ENCODE results near the gene KCNQ4.
A peak's percentile ranks its signal among the peaks of the same experiment; 100 is the strongest.

The KCNQ4 gene

DNA sequence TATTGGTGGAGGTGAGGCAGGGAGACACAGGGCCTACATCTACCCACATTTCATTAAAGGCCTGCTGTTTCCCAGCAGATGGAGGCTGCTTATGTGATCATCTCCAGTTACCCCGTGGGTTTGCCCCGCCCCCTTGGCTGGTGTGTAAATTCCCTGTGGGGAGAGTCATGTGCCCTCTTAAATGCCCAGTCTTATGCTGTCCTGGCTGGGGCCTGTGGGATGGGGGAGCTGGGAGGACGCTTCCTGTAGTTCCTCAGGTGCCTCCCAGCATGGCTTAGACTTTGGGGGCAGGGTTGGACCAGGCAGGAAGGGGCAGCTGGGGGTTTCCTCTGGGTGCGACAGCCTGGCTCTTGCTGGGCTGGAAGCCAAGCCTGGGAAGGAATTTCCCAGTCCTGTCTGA is 94.1 kb downstream of the KCNQ4 start:
- Histone ChIP-seq H3K9me3 (no peaks in the 10 kb centered on the region), H3K27me3 (no peaks in the 10 kb centered on the region), H3K4me3 (ENCODE audit: low read depth, low read length) (no peak overlapping the region), H3K36me3 (no peaks in the 10 kb centered on the region), H3K4me1 (no peaks in the 10 kb centered on the region)
- TF ChIP-seq, protein P1, sequence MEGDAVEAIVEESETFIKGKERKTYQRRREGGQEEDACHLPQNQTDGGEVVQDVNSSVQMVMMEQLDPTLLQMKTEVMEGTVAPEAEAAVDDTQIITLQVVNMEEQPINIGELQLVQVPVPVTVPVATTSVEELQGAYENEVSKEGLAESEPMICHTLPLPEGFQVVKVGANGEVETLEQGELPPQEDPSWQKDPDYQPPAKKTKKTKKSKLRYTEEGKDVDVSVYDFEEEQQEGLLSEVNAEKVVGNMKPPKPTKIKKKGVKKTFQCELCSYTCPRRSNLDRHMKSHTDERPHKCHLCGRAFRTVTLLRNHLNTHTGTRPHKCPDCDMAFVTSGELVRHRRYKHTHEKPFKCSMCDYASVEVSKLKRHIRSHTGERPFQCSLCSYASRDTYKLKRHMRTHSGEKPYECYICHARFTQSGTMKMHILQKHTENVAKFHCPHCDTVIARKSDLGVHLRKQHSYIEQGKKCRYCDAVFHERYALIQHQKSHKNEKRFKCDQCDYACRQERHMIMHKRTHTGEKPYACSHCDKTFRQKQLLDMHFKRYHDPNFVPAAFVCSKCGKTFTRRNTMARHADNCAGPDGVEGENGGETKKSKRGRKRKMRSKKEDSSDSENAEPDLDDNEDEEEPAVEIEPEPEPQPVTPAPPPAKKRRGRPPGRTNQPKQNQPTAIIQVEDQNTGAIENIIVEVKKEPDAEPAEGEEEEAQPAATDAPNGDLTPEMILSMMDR (IDR thresholded peaks at IDR 0.05; ENCODE audit: low read depth, low read length), result no peak
- peak; percentile 19 for DNase-seq

DNA sequence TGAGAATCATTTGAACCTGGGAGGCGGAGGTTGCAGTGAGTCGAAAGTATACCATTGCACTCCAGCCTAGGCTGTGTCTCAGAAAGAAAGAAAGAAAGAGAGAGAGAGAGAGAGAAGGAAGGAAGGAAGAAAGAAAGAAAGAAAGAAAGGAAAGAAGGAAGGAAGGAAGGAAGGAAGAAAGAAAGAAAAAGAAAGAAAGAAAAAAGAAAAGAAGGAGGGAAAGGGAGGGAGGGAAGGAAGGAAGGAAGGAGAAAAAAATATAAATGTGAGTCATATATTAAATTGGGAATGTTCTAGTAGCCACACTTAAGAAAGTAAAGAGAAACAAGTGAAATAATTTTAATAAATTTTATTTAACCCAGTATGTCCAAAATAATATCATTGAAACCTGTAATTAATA is 95.3 kb downstream of the KCNQ4 start:
- H3K4me1 ChIP-seq, result no peaks in the 10 kb centered on the region
- no peak for DNase-seq
- H3K36me3 ChIP-seq, result no peaks in the 10 kb centered on the region
- no peaks in the 10 kb centered on the region for H3K27me3 ChIP-seq
- H3K4me3 ChIP-seq (ENCODE audit: low read depth, low read length), result no peak overlapping the region
- TF ChIP-seq, protein P1 (IDR thresholded peaks at IDR 0.05; ENCODE audit: low read depth, low read length), result no peak
- no peaks in the 10 kb centered on the region for H3K9me3 ChIP-seq

DNA sequence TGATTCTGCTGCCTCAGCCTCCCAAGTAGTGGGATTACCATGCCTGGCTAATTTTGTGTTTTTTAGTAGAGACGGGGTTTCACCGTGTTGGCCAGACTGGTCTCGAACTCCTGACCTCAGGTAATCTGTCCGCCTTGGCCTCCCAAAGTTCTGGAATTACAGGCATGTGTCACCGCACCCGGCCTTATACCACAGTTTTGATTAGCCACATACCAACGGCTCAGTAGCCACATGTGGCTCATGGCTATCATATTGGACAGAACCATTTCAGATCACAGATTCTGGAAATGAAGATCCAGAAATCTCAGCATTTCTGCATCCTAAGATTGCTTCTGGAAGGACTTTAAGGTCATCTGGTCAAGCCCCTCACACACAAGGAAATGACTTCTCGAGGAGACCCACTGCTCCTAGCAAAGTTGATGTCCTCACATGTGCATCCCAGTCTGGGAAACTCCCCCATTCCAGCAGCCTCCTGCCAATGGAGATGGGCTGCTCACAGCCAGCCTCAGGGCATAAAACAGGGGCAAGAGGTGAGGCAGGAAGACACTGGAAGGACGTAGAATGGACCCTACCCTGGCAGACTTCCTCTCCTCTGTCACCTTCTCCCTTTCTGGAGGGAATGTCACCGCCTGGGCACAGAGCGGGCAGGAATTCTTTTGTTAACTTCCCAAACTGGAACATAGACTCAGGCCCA is 96.0 kb downstream of the KCNQ4 start:
- no peaks in the 10 kb centered on the region for H3K9me3 ChIP-seq
- no peak for DNase-seq
- TF ChIP-seq, protein P1 (IDR thresholded peaks at IDR 0.05; ENCODE audit: low read depth, low read length), result no peak
- H3K27me3 ChIP-seq, result no peaks in the 10 kb centered on the region
- no peak overlapping the region for H3K4me3 ChIP-seq (ENCODE audit: low read depth, low read length)
- H3K4me1 ChIP-seq, result no peaks in the 10 kb centered on the region
- no peaks in the 10 kb centered on the region for H3K36me3 ChIP-seq

DNA sequence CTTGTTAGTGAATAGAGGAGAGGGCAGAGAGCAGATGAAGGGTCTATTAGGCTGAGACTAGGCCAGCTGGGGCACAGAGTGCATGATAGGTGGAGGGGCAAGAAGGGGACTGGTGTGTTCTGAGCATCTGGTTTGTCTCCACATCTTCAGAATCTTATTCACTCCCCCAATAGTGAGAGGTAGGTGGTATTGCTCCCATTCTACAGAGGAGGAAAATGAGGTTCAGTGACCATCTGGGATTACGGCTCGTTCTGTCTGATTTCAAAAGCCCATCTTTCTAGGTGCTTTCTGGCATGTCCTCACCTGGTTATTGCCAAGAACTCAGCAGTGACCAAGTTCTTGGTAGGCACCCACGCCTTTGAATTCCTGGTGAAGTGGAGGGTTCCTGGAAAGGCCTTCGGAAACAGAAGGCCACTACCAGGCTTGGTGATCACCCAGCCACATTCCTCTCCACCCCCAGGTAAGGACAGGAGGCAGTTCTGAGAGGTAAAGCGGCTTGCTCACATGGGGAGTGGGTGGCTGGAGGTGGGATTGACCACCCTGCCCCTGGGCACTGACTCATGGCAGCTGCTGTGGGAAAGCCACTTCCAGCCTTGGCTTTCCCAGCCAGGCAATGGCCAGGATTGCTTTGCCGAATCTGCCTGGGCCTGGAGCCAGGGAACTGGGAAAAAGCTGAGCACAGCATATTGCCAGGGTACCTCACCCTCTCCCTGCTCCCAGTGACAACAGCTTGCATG is 97.4 kb downstream of the KCNQ4 start:
- TF ChIP-seq, protein P1 (IDR thresholded peaks at IDR 0.05; ENCODE audit: low read depth, low read length), result no peak
- no peaks in the 10 kb centered on the region for H3K36me3 ChIP-seq
- H3K4me1 ChIP-seq, result no peaks in the 10 kb centered on the region
- no peaks in the 10 kb centered on the region for H3K9me3 ChIP-seq
- no peaks in the 10 kb centered on the region for H3K27me3 ChIP-seq
- DNase-seq, result no peak
- no peak overlapping the region for H3K4me3 ChIP-seq (ENCODE audit: low read depth, low read length)

DNA sequence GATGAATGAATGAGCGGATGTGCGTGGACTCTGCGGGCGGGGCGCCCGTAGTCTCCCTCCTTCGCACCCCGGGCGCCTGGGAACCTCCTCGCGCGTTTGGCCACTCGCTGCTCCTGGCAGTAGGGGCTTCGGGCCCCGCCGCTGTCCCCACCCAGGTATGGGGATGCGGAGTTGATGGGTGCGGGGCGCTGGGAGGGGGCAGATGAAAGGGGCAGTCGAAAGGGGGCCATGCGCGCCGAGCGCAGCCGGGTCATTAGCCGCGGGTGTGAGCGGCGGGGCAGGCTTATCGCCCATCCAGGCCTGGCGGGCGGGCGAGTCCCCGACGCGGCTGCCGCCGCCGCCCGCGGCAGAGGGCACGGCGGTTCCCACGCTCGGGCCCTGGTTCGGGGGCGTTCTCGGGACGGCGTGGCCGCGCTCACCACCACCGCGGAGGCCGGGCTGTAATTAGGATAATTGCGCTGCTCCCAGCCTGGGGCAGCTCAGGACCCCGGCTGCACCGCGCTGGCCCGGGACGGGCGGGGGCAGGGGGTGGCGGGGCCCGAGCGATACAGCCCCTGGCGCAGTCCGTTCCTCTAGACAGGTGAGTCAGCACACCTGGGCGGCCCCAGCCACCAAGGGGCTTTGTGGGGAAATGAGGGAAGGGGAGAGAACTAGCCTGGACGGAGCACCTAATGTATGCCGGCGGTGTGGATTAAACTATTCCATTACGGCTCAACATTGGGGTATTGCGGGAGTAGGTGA is 100.6 kb downstream of the KCNQ4 start:
- TF ChIP-seq, protein P1 (IDR thresholded peaks at IDR 0.05; ENCODE audit: low read depth, low read length), result no peak
- no peaks in the 10 kb centered on the region for H3K9me3 ChIP-seq

More for the DNA sequence above, 100.6 kb downstream of the KCNQ4 start:
- H3K4me3 ChIP-seq (ENCODE audit: low read depth, low read length), result no peak overlapping the region
- no peak for DNase-seq
- no peaks in the 10 kb centered on the region for H3K27me3 ChIP-seq
- no peaks in the 10 kb centered on the region for H3K36me3 ChIP-seq
- no peaks in the 10 kb centered on the region for H3K4me1 ChIP-seq
